Measurements from ENCODE around the gene RFX3.

Gene RFX3

DNA sequence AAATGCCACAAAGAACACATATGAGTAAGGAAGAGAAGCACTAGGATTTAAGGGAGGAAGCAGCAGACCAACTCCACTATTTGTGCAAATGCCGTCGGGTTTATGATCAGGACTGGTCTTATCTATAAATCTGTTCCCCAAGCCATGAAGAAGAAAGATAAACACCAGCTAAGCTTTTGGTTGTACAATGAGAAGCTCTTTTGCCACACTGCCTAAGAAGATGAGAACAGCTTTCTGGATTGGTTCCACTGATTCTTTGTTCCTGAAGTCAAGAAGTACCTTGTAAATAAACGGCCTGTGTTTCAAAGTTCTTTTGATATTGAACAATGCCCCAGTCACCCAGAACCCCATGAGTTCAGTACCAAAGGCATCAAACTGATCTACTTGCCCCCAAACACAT lies 93.9 kb downstream of the RFX3 start:
- H3K9me3 ChIP-seq (replicated peaks in 1 of 2; ENCODE audit: control insufficient read depth in 2 of 2, insufficient read depth in 1 of 2, low read depth in 1 of 2, low read length in 2 of 2): peaks cover 0 to 11% of the 10 kb centered on the region in 2 donors
- H3K18ac ChIP-seq (ENCODE audit: low read length): no peak overlapping the region
- H3K27me3 ChIP-seq (ENCODE audit: control insufficient read depth in 3 of 3, insufficient read depth in 3 of 3, low read depth in 1 of 3, low read length in 3 of 3): no peaks in the 10 kb centered on the region
- no peak overlapping the region for H2BK5ac ChIP-seq (ENCODE audit: low read length)
- no peak overlapping the region for H2AFZ ChIP-seq (ENCODE audit: low read length)
- H3K4me1 ChIP-seq (ENCODE audit: control insufficient read depth in 2 of 2, insufficient read depth in 1 of 2, low read depth in 1 of 2, low read length in 2 of 2): no peaks in the 10 kb centered on the region
- DNase-seq (ENCODE audit: low spot score): no peak
- H3K23ac ChIP-seq (ENCODE audit: low read depth, low read length, poor library complexity): no peak overlapping the region
- H2AK5ac ChIP-seq (ENCODE audit: low read depth, low read length): no peak overlapping the region
- no peak overlapping the region for H3K4me2 ChIP-seq (ENCODE audit: insufficient read depth, low read length, poor library complexity, severe bottlenecking)
- no peak overlapping the region for H2BK15ac ChIP-seq (ENCODE audit: low read length)
- no peak overlapping the region for H4K8ac ChIP-seq (ENCODE audit: low read depth, low read length)
- H4K91ac ChIP-seq (ENCODE audit: low read depth, low read length, poor library complexity): no peak overlapping the region
- H3K9ac ChIP-seq (ENCODE audit: low read depth, low read length, poor library complexity): no peak overlapping the region
- H3K36me3 ChIP-seq (replicated peaks in 1 of 2; ENCODE audit: control insufficient read depth in 2 of 2, insufficient read depth in 2 of 2, low read length in 2 of 2): peaks cover 0 to 39% of the 10 kb centered on the region in 2 donors
- H3K79me1 ChIP-seq (ENCODE audit: low read depth, low read length): no peaks in the 10 kb centered on the region
- H3K4me3 ChIP-seq (ENCODE audit: low read length in 2 of 2): no peak overlapping the region
- no peak overlapping the region for H2BK12ac ChIP-seq (ENCODE audit: low read length)
- no CpG with 5 or more reads among the region's 3 CpGs for WGBS, 2 donors (ENCODE audit: extremely low coverage in 2 of 2, insufficient read length in 2 of 2, insufficient replicate concordance in 1 of 2)
- no peak overlapping the region for H3K27ac ChIP-seq (replicated peaks; ENCODE audit: low read length)
- no peak overlapping the region for H3K4ac ChIP-seq (ENCODE audit: low read length)
- H2BK120ac ChIP-seq (ENCODE audit: low read depth, low read length): no peak overlapping the region
- no peak overlapping the region for H3K14ac ChIP-seq (ENCODE audit: low read length)

DNA sequence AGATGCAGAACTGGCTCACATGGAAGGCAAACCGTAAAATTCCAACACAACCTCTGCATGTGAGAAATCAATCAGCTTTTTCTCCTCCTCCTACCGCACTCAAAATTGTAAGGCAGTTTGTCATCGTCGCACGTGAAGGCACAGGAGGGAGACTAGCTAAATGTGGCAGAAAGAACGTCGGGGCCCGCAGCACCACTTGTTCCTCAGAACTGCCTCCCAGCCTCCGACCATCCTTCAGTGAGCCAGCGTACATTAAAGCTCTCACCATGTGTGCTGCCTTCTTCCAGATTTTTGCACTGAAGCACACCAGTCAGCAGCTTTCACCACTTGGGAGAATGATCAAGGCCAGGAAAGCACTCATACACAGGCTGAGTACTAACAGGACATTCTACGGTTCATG lies 105.9 kb downstream of the RFX3 start:
- WGBS, 2 donors (ENCODE audit: extremely low coverage in 2 of 2, insufficient read length in 2 of 2, insufficient replicate concordance in 1 of 2): no CpG with 5 or more reads among the region's 11 CpGs
- Histone ChIP-seq H2AFZ (ENCODE audit: low read length) (no peak overlapping the region), H2BK120ac (ENCODE audit: low read depth, low read length) (no peak overlapping the region), H3K23ac (ENCODE audit: low read depth, low read length, poor library complexity) (no peak overlapping the region), H3K4me1 (ENCODE audit: control insufficient read depth in 2 of 2, insufficient read depth in 1 of 2, low read depth in 1 of 2, low read length in 2 of 2) (no peaks in the 10 kb centered on the region), H2BK15ac (ENCODE audit: low read length) (no peak overlapping the region), H3K27ac (replicated peaks; ENCODE audit: low read length) (no peak overlapping the region), H3K4me2 (ENCODE audit: insufficient read depth, low read length, poor library complexity, severe bottlenecking) (no peak overlapping the region), H4K91ac (ENCODE audit: low read depth, low read length, poor library complexity) (no peak overlapping the region), H4K8ac (ENCODE audit: low read depth, low read length) (no peak overlapping the region), H3K79me1 (ENCODE audit: low read depth, low read length) (peaks cover 3% of the 10 kb centered on the region), H2BK5ac (ENCODE audit: low read length) (no peak overlapping the region), H3K4me3 (ENCODE audit: low read length in 2 of 2) (no peak overlapping the region), H3K4ac (ENCODE audit: low read length) (no peak overlapping the region), H3K14ac (ENCODE audit: low read length) (no peak overlapping the region), H3K9me3 (replicated peaks in 1 of 2; ENCODE audit: control insufficient read depth in 2 of 2, insufficient read depth in 1 of 2, low read depth in 1 of 2, low read length in 2 of 2) (peaks cover 2 to 4% of the 10 kb centered on the region in 2 donors), H3K9ac (ENCODE audit: low read depth, low read length, poor library complexity) (no peak overlapping the region), H3K27me3 (ENCODE audit: control insufficient read depth in 3 of 3, insufficient read depth in 3 of 3, low read depth in 1 of 3, low read length in 3 of 3) (no peaks in the 10 kb centered on the region), H3K18ac (ENCODE audit: low read length) (no peak overlapping the region), H2AK5ac (ENCODE audit: low read depth, low read length) (no peak overlapping the region), H3K36me3 (replicated peaks in 1 of 2; ENCODE audit: control insufficient read depth in 2 of 2, insufficient read depth in 2 of 2, low read length in 2 of 2) (peaks cover 0 to 33% of the 10 kb centered on the region in 2 donors), H2BK12ac (ENCODE audit: low read length) (no peak overlapping the region)
- DNase-seq (ENCODE audit: low spot score): no peak

DNA sequence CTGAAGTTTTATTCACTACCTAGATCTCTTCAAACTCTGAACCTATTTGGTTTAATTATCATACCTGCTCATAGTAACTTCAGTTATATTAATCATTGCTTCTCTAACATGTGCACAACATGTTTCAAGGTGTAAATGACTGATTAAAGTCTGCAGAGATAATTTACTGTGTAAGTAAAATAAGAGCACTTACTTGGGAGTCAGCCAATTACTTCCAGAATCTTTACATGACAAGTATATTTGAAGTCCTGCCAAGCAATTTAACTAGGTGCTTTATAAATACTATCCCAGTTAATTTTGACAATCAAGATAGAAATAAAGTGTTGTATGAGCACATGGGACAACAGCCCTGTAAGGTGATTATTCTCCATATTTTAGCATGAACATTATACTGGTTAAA lies 109.9 kb downstream of the RFX3 start:
- no peak overlapping the region for H3K4me2 ChIP-seq (ENCODE audit: insufficient read depth, low read length, poor library complexity, severe bottlenecking)

GRCh38 chr9:3413984-3414383 lies 111.8 kb downstream of the RFX3 start:
- Histone ChIP-seq H3K79me1 (ENCODE audit: low read depth, low read length) (no peaks in the 10 kb centered on the region), H3K23ac (ENCODE audit: low read depth, low read length, poor library complexity) (no peak overlapping the region), H4K8ac (ENCODE audit: low read depth, low read length) (no peak overlapping the region), H3K14ac (ENCODE audit: low read length) (no peak overlapping the region), H3K4me2 (ENCODE audit: insufficient read depth, low read length, poor library complexity, severe bottlenecking) (no peak overlapping the region), H3K4me1 (ENCODE audit: control insufficient read depth in 2 of 2, insufficient read depth in 1 of 2, low read depth in 1 of 2, low read length in 2 of 2) (no peaks in the 10 kb centered on the region), H3K27ac (replicated peaks; ENCODE audit: low read length) (no peak overlapping the region), H2BK120ac (ENCODE audit: low read depth, low read length) (no peak overlapping the region), H2AFZ (ENCODE audit: low read length) (no peak overlapping the region), H2AK5ac (ENCODE audit: low read depth, low read length) (no peak overlapping the region), H2BK5ac (ENCODE audit: low read length) (no peak overlapping the region), H3K9me3 (replicated peaks in 1 of 2; ENCODE audit: control insufficient read depth in 2 of 2, insufficient read depth in 1 of 2, low read depth in 1 of 2, low read length in 2 of 2) (no peaks in the 10 kb centered on the region), H3K4ac (ENCODE audit: low read length) (no peak overlapping the region), H2BK15ac (ENCODE audit: low read length) (no peak overlapping the region), H3K9ac (ENCODE audit: low read depth, low read length, poor library complexity) (no peak overlapping the region), H4K91ac (ENCODE audit: low read depth, low read length, poor library complexity) (no peak overlapping the region), H3K4me3 (ENCODE audit: low read length in 2 of 2) (no peak overlapping the region), H3K27me3 (ENCODE audit: control insufficient read depth in 3 of 3, insufficient read depth in 3 of 3, low read depth in 1 of 3, low read length in 3 of 3) (no peaks in the 10 kb centered on the region), H3K18ac (ENCODE audit: low read length) (no peak overlapping the region), H2BK12ac (ENCODE audit: low read length) (no peak overlapping the region), H3K36me3 (replicated peaks in 1 of 2; ENCODE audit: control insufficient read depth in 2 of 2, insufficient read depth in 2 of 2, low read length in 2 of 2) (peaks cover 0 to 21% of the 10 kb centered on the region in 2 donors)
- DNase-seq (ENCODE audit: low spot score): no peak

More for the DNA sequence above, 109.9 kb downstream of the RFX3 start:
- no peak overlapping the region for H3K14ac ChIP-seq (ENCODE audit: low read length)
- no peak overlapping the region for H3K23ac ChIP-seq (ENCODE audit: low read depth, low read length, poor library complexity)
- H2AK5ac ChIP-seq (ENCODE audit: low read depth, low read length): no peak overlapping the region
- H2AFZ ChIP-seq (ENCODE audit: low read length): no peak overlapping the region
- H2BK15ac ChIP-seq (ENCODE audit: low read length): no peak overlapping the region
- H3K9ac ChIP-seq (ENCODE audit: low read depth, low read length, poor library complexity): no peak overlapping the region
- no peak overlapping the region for H4K8ac ChIP-seq (ENCODE audit: low read depth, low read length)
- no peak overlapping the region for H4K91ac ChIP-seq (ENCODE audit: low read depth, low read length, poor library complexity)
- H2BK120ac ChIP-seq (ENCODE audit: low read depth, low read length): no peak overlapping the region
- no peak overlapping the region for H3K18ac ChIP-seq (ENCODE audit: low read length)
- no peak for DNase-seq (ENCODE audit: low spot score)
- H2BK12ac ChIP-seq (ENCODE audit: low read length): no peak overlapping the region
- peaks cover 0 to 2% of the 10 kb centered on the region in 2 donors for H3K9me3 ChIP-seq (replicated peaks in 1 of 2; ENCODE audit: control insufficient read depth in 2 of 2, insufficient read depth in 1 of 2, low read depth in 1 of 2, low read length in 2 of 2)
- no peak overlapping the region for H3K4ac ChIP-seq (ENCODE audit: low read length)
- H3K27me3 ChIP-seq (ENCODE audit: control insufficient read depth in 3 of 3, insufficient read depth in 3 of 3, low read depth in 1 of 3, low read length in 3 of 3): no peaks in the 10 kb centered on the region
- peaks cover 0 to 37% of the 10 kb centered on the region in 2 donors for H3K36me3 ChIP-seq (replicated peaks in 1 of 2; ENCODE audit: control insufficient read depth in 2 of 2, insufficient read depth in 2 of 2, low read length in 2 of 2)
- peaks cover 3% of the 10 kb centered on the region for H3K79me1 ChIP-seq (ENCODE audit: low read depth, low read length)
- no peaks in the 10 kb centered on the region for H3K4me1 ChIP-seq (ENCODE audit: control insufficient read depth in 2 of 2, insufficient read depth in 1 of 2, low read depth in 1 of 2, low read length in 2 of 2)
- no peak overlapping the region for H3K27ac ChIP-seq (replicated peaks; ENCODE audit: low read length)
- H2BK5ac ChIP-seq (ENCODE audit: low read length): no peak overlapping the region
- no peak overlapping the region for H3K4me3 ChIP-seq (ENCODE audit: low read length in 2 of 2)
